ENCODE data around the gene SGTB.
"Not testable (repeated sequence)": the region's sequence is repeated elsewhere in the genome, so short reads cannot be mapped to it uniquely, and the experiment has no call there.

SGTB gene

GRCh38 chr5:65672796-65673195 lies 49.1 kb downstream of the SGTB start:
- DNase-seq (ENCODE audit: low read depth, low spot score) = no peak

- no peak for DNase-seq (ENCODE audit: low read depth, low spot score)
Observed at GRCh38 chr5:65668696-65669095, 53.2 kb downstream of the SGTB start.

DNA sequence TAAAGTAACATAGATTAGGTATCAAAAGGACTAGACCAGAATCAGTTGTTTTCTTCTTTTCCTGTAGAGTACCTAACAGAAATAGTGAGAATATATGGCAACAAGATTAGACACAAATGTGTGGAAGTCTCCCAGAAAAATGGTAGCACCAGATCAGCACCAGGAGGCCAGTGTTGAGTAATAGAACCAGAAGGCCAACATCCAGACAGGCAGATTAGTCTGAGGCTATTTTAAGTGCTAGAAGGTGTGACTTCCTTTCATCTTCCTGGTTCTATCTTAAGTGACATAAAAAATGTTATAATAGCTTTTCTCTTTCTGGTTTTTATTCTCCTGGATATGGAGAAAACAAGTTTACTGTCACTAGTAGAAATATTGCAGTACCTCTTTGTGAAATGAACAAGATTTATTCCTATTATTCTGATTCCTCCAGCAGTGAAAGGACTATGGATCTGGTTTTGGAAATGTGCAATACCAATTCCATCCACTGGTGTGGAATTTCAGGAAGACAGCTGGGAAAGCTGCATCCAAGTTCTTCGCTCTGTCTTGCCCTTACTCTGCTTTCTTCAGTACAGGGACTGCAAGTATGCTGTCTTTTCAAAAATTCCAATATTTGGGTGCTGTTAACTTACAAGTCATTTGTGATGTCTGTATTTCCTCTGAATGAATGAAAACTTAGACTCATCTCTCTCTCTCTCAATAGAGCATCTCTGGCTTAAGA lies 57.9 kb downstream of the SGTB start:
- peak; percentile 20 for DNase-seq (ENCODE audit: low read depth, low spot score)

GRCh38 chr5:65654713-65655112 lies 67.2 kb downstream of the SGTB start:
- DNase-seq (ENCODE audit: low read depth, low spot score) = no peak

DNA sequence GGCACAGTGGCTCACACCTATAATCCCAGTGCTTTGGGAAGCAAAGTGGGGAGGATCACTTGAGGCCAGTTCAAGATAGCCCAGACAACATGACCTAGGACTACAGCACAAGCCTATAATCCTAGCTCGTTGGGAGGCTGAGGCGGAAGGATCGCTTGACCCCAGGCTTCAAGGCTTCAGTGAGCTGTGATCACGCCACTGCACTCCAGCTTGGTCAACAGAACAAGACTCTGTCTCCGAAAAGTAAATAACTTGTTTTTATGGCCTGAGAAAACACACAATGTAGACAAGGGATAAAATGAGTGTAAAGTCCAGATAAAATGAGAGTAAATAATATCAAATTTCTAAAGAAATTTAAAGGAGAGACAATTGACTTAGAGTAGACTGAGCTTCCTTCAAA lies 70.8 kb downstream of the SGTB start:
- DNase-seq (ENCODE audit: low read depth, low spot score) = no peak

- DNase-seq (ENCODE audit: low read depth, low spot score) = no peak
Observed at GRCh38 chr5:65647941-65648340, 74.0 kb downstream of the SGTB start.

- DNase-seq (ENCODE audit: low read depth, low spot score) = no peak
Observed at GRCh38 chr5:65646938-65647337, 75.0 kb downstream of the SGTB start.

GRCh38 chr5:65640240-65640639 lies 81.7 kb downstream of the SGTB start:
- DNase-seq (ENCODE audit: low read depth, low spot score) = no peak

DNA sequence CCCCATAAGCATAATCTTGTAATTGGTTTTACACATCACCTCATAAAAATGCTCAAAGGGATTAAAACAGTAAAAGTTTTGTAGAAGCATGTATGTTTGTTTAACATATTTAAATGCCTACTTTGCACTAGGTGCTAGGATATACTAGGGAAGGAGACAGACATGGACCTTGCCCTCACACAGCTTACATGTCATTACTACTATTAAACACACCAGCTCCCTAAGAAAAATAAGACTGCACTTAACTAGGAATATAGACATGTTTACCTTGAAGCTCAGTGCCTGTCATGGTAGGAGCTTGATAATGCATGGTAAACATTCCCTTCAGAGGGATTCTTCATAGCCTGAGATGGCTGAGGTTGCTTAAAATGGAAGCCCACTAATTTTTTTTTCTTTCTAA lies 90.9 kb downstream of the SGTB start:
- DNase-seq (ENCODE audit: low read depth, low spot score) = no peak

GRCh38 chr5:65625743-65626142 lies 96.2 kb downstream of the SGTB start:
- peak; percentile 1 for DNase-seq (ENCODE audit: low read depth, low spot score)

- DNase-seq (ENCODE audit: low read depth, low spot score) = peak; percentile 88
Observed at GRCh38 chr5:65624571-65625555, 97.0 kb downstream of the SGTB start, which contains the start of the genes SHLD3 and TRAPPC13. Gene SHLD3, plus strand, starts transcription at chr5:65625027. Its CDS starts 4,561 bp downstream, at chr5:65629588. Gene TRAPPC13, plus strand, starts transcription at chr5:65625027. Its CDS starts 34 bp downstream, at chr5:65625061.

DNA sequence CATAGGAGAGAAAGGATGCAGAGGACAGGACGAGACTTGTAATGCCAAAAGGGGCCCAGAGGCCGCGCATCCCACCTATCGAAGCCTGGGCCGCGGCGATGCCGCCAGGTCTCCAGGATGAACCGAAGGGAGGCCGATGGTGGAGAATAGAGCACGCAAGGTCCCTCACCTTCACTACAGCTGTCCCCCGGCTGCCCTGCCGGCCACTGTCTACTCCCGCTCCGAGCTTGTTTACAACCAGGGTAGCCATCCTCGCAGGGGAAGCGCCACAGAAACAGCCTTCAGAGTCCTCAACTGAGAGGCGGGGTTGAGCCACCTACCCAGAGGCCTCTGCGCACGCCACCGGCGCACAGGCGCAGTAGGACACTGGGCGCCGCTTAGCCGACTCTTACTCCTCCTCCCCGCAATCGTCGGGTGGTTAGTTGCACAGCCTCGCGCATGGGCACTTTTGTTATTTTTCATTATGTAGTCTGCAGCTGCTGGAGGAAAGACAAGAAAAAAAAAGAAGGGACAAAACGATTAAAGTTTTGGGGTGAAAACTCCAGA lies 97.8 kb downstream of the SGTB start, which contains the start of gene TRIM23:
TSS of gene TRIM23 (minus strand) at position 309 of the 546 bp plus-strand sequence. CDS start at position 250, 59 bp downstream.
- DNase-seq (ENCODE audit: low read depth, low spot score) = peak; percentile 97

DNA sequence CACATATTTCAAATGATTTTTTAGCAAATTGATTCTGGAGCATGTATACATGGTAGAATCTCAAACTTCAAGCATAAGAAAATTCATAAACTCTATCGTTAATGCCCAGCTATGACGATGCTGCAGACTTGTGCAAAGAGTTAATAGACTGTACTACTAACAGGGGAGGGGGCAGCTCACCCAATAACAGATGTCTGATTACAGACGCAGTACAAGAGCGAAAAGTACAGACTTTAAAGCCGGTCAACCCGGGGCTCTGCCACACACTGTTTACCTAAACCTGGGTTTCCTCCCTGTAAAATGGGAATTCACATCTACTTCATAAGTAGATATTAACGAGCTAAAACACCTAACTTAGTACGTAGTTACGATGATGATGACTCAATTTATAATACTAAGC lies 98.4 kb downstream of the SGTB start:
- DNase-seq (ENCODE audit: low read depth, low spot score) = no peak

DNA sequence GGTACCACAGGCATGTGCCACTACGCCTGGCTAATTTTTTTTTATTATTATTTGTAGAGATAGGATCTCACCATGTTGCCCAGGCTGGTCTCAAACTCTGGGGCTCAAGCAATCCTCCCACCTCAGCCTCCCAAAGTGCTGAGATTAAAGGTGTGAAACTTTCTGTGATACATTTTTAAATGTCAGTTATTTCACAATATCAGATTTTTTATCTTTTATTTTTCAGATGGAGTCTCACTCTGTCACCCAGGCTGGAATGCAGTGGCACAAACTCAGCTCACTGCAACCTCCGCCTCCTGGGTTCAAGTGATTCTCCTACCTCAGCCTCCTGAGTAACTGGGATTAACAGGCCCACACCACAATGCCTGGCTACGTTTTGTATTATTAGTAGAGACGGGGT lies 99.9 kb downstream of the SGTB start:
- not testable (repeated sequence) for DNase-seq (ENCODE audit: low read depth, low spot score)

DNA sequence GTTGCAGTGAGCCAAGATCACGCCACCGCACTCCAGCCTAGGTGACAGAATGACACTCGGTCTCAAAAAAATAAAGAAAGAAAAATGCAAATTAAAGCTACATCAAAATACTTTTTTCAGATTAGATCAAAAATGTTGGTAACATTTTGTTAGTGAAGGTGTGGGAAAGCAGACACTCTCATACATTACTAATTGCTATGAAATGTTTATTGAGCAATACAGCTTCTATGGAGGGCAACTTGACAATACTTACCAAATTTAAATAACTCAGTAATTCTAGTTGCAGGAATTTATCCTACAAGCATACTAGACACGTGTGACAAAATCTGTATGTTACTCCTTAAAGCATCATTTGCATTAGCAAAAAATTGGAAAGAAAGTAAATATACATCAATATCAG lies 101.9 kb downstream of the SGTB start:
- no peak for DNase-seq (ENCODE audit: low read depth, low spot score)

Data from astrocyte of the hippocampus (primary cell).